ENCODE measurements around the gene ALPK3.
A peak's percentile ranks its signal among the peaks of the same experiment; 100 is the strongest.
"Not testable (repeated sequence)": the region's sequence is repeated elsewhere in the genome, so short reads cannot be mapped to it uniquely, and the experiment has no call there.

Gene ALPK3

GRCh38 chr15:84834229-84834955 is 17.2 kb downstream of the ALPK3 start:
- Histone ChIP-seq H3K4me1 (ENCODE audit: control insufficient read depth in 1 of 2, insufficient read depth in 2 of 2, low read length in 2 of 2) (peaks cover 0 to 33% of the 10 kb centered on the region in 2 donors), H3K27me3 (ENCODE audit: low read depth, low read length) (no peaks in the 10 kb centered on the region), H3K9me3 (ENCODE audit: control insufficient read depth in 1 of 2, low read length in 2 of 2) (no peaks in the 10 kb centered on the region), H3K36me3 (ENCODE audit: control insufficient read depth in 1 of 2, insufficient read depth in 2 of 2, low read length in 2 of 2) (peaks cover 0 to 8% of the 10 kb centered on the region in 2 donors), H3K4me3 (ENCODE audit: low read depth in 1 of 2, low read length in 2 of 2) (no peak overlapping the region), H3K27ac (ENCODE audit: low read length) (no peak overlapping the region)

DNA sequence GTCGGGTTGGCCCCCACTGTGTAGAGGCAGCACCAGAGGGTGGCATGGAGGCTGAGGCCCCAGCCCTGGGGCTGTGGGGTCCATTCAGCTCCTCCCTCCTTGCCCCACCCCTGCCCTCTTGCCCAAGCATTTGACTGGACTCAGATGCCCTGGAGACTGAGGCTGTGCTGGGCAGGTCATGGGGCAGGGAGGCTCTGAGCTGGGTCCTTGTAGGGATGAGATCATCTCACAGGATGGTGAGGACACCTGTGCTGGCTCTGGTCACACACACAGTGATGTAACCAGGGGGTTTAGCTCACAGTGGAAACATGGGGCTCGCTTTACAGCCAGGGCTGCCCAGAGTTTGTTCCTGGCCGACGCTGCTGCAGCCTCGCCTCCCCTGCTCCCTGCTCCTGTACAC is 17.8 kb downstream of the ALPK3 start:
- no peaks in the 10 kb centered on the region for H3K9me3 ChIP-seq (ENCODE audit: control insufficient read depth in 1 of 2, low read length in 2 of 2)

DNA sequence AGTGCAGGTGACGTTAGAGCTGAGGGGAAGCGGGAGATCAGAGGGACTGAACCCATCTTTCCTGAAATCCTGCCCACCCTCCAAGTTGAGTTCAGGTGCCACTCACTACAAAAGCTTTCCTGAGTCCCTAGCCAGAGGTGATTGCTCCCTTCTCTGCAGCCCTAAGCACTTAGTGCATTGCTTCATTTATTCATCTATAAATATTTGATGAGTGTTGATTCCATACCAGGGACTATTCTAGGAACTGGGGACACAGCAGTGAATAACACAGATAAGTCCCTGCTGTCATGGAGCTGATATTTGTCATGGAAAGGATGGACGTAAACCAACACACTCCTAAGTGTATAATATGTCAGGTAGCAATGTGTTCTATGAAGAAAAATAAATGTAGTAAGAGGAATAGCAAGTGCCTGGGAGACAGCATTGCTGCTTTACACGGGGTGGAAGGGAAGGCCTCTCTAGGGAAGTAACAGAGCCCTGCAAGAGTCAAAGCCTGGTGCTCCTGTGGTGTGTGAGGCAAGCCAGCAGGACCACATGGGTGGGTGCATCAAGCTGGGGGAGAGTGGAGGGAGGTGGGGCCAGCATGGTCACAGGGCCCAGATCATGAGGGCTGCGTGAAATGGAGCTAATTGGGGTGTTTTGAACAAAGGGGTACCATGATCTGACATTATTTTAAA is 18.6 kb downstream of the ALPK3 start:
- H3K27ac ChIP-seq (ENCODE audit: low read length): no peak overlapping the region
- H3K36me3 ChIP-seq (ENCODE audit: control insufficient read depth in 1 of 2, insufficient read depth in 2 of 2, low read length in 2 of 2): peaks cover 0 to 12% of the 10 kb centered on the region in 2 donors
- H3K27me3 ChIP-seq (ENCODE audit: low read depth, low read length): no peaks in the 10 kb centered on the region
- no peaks in the 10 kb centered on the region for H3K9me3 ChIP-seq (ENCODE audit: control insufficient read depth in 1 of 2, low read length in 2 of 2)
- peaks cover 0 to 46% of the 10 kb centered on the region in 2 donors for H3K4me1 ChIP-seq (ENCODE audit: control insufficient read depth in 1 of 2, insufficient read depth in 2 of 2, low read length in 2 of 2)
- H3K4me3 ChIP-seq (ENCODE audit: low read depth in 1 of 2, low read length in 2 of 2): no peak overlapping the region

More for the DNA sequence above, 17.8 kb downstream of the ALPK3 start:
- Histone ChIP-seq H3K36me3 (ENCODE audit: control insufficient read depth in 1 of 2, insufficient read depth in 2 of 2, low read length in 2 of 2) (peaks cover 0 to 11% of the 10 kb centered on the region in 2 donors), H3K4me1 (ENCODE audit: control insufficient read depth in 1 of 2, insufficient read depth in 2 of 2, low read length in 2 of 2) (peaks cover 0 to 38% of the 10 kb centered on the region in 2 donors), H3K27ac (ENCODE audit: low read length) (no peak overlapping the region), H3K27me3 (ENCODE audit: low read depth, low read length) (no peaks in the 10 kb centered on the region), H3K4me3 (ENCODE audit: low read depth in 1 of 2, low read length in 2 of 2) (no peak overlapping the region)

GRCh38 chr15:84836844-84837243 is 19.7 kb downstream of the ALPK3 start:
- Histone ChIP-seq H3K27ac (ENCODE audit: low read length) (no peak overlapping the region), H3K9me3 (ENCODE audit: control insufficient read depth in 1 of 2, low read length in 2 of 2) (no peaks in the 10 kb centered on the region), H3K36me3 (ENCODE audit: control insufficient read depth in 1 of 2, insufficient read depth in 2 of 2, low read length in 2 of 2) (peaks cover 0 to 12% of the 10 kb centered on the region in 2 donors), H3K4me3 (ENCODE audit: low read depth in 1 of 2, low read length in 2 of 2) (no peak overlapping the region), H3K27me3 (ENCODE audit: low read depth, low read length) (no peaks in the 10 kb centered on the region), H3K4me1 (ENCODE audit: control insufficient read depth in 1 of 2, insufficient read depth in 2 of 2, low read length in 2 of 2) (peaks cover 0 to 52% of the 10 kb centered on the region in 2 donors)

DNA sequence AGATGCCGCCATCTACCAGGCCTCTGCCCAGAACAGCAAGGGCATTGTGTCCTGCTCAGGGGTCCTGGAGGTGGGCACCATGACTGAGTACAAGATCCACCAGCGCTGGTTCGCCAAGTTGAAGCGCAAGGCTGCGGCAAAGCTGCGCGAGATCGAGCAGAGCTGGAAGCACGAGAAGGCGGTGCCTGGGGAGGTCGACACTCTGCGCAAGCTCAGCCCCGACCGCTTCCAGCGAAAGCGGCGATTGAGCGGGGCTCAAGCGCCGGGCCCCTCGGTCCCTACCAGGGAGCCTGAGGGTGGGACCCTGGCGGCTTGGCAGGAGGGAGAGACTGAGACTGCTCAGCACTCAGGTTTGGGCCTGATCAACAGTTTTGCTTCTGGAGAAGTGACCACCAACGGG is 22.6 kb downstream of the ALPK3 start:
- Histone ChIP-seq H3K4me1 (ENCODE audit: control insufficient read depth in 1 of 2, insufficient read depth in 2 of 2, low read length in 2 of 2) (peaks cover 0 to 36% of the 10 kb centered on the region in 2 donors), H3K27me3 (ENCODE audit: low read depth, low read length) (no peaks in the 10 kb centered on the region), H3K27ac (ENCODE audit: low read length) (peak overlapping the region; percentile 77)

GRCh38 chr15:84840255-84840654 is 23.1 kb downstream of the ALPK3 start:
- Histone ChIP-seq H3K27ac (ENCODE audit: low read length) (peak overlapping the region; percentile 77), H3K9me3 (ENCODE audit: control insufficient read depth in 1 of 2, low read length in 2 of 2) (no peaks in the 10 kb centered on the region), H3K36me3 (ENCODE audit: control insufficient read depth in 1 of 2, insufficient read depth in 2 of 2, low read length in 2 of 2) (peaks cover 0 to 12% of the 10 kb centered on the region in 2 donors), H3K4me3 (ENCODE audit: low read depth in 1 of 2, low read length in 2 of 2) (peak overlapping the region in 1 of 2 donors; percentile 28), H3K4me1 (ENCODE audit: control insufficient read depth in 1 of 2, insufficient read depth in 2 of 2, low read length in 2 of 2) (peaks cover 0 to 36% of the 10 kb centered on the region in 2 donors), H3K27me3 (ENCODE audit: low read depth, low read length) (no peaks in the 10 kb centered on the region)

More for the DNA sequence above, 22.6 kb downstream of the ALPK3 start:
- H3K36me3 ChIP-seq (ENCODE audit: control insufficient read depth in 1 of 2, insufficient read depth in 2 of 2, low read length in 2 of 2): peaks cover 0 to 12% of the 10 kb centered on the region in 2 donors
- no peaks in the 10 kb centered on the region for H3K9me3 ChIP-seq (ENCODE audit: control insufficient read depth in 1 of 2, low read length in 2 of 2)
- no peak overlapping the region for H3K4me3 ChIP-seq (ENCODE audit: low read depth in 1 of 2, low read length in 2 of 2)

- H3K36me3 ChIP-seq (ENCODE audit: control insufficient read depth in 1 of 2, insufficient read depth in 2 of 2, low read length in 2 of 2): peaks cover 0 to 12% of the 10 kb centered on the region in 2 donors
- no peaks in the 10 kb centered on the region for H3K9me3 ChIP-seq (ENCODE audit: control insufficient read depth in 1 of 2, low read length in 2 of 2)
- peaks cover 0 to 33% of the 10 kb centered on the region in 2 donors for H3K4me1 ChIP-seq (ENCODE audit: control insufficient read depth in 1 of 2, insufficient read depth in 2 of 2, low read length in 2 of 2)
- H3K4me3 ChIP-seq (ENCODE audit: low read depth in 1 of 2, low read length in 2 of 2): peak overlapping the region in 1 of 2 donors; percentile 28
- H3K27me3 ChIP-seq (ENCODE audit: low read depth, low read length): no peaks in the 10 kb centered on the region
- peak overlapping the region; percentile 77 for H3K27ac ChIP-seq (ENCODE audit: low read length)
These were observed 23.7 kb downstream of the ALPK3 start for GRCh38 chr15:84840741-84841429.

GRCh38 chr15:84842781-84843180 is 25.6 kb downstream of the ALPK3 start:
- Histone ChIP-seq H3K27ac (ENCODE audit: low read length) (no peak overlapping the region), H3K36me3 (ENCODE audit: control insufficient read depth in 1 of 2, insufficient read depth in 2 of 2, low read length in 2 of 2) (peaks cover 0 to 12% of the 10 kb centered on the region in 2 donors), H3K9me3 (ENCODE audit: control insufficient read depth in 1 of 2, low read length in 2 of 2) (peaks cover 0 to 6% of the 10 kb centered on the region in 2 donors), H3K4me3 (ENCODE audit: low read depth in 1 of 2, low read length in 2 of 2) (no peak overlapping the region), H3K4me1 (ENCODE audit: control insufficient read depth in 1 of 2, insufficient read depth in 2 of 2, low read length in 2 of 2) (peaks cover 0 to 29% of the 10 kb centered on the region in 2 donors), H3K27me3 (ENCODE audit: low read depth, low read length) (no peaks in the 10 kb centered on the region)

DNA sequence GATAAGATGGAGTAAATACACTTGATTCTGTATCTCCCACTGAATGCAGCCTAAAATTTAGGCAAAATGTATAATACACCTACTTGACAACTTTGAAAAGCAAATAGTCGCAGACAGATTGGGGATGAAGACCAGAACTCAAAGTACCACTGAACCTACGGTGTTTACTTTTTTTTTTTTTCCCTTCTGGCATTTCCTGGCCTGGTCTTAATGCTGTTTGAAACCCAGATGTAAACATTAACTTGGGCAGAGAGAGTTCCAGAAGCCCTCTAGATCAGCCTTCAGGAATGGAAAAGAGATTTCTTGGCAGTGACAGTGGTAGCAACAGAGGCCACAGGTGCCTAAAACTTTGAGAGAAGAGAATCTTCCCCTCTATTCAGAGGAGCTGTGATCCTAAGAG is 27.8 kb downstream of the ALPK3 start:
- Histone ChIP-seq H3K4me3 (ENCODE audit: low read depth in 1 of 2, low read length in 2 of 2) (no peak overlapping the region), H3K27ac (ENCODE audit: low read length) (peak overlapping the region; percentile 74), H3K4me1 (ENCODE audit: control insufficient read depth in 1 of 2, insufficient read depth in 2 of 2, low read length in 2 of 2) (peaks cover 0 to 20% of the 10 kb centered on the region in 2 donors), H3K36me3 (ENCODE audit: control insufficient read depth in 1 of 2, insufficient read depth in 2 of 2, low read length in 2 of 2) (peaks cover 0 to 1% of the 10 kb centered on the region in 2 donors), H3K27me3 (ENCODE audit: low read depth, low read length) (no peaks in the 10 kb centered on the region), H3K9me3 (ENCODE audit: control insufficient read depth in 1 of 2, low read length in 2 of 2) (peaks cover 0 to 6% of the 10 kb centered on the region in 2 donors)

GRCh38 chr15:84845631-84846030 is 28.5 kb downstream of the ALPK3 start:
- not testable (repeated sequence) for H3K9me3 ChIP-seq (ENCODE audit: control insufficient read depth in 1 of 2, low read length in 2 of 2); H3K4me3 ChIP-seq (ENCODE audit: low read depth in 1 of 2, low read length in 2 of 2); H3K27me3 ChIP-seq (ENCODE audit: low read depth, low read length); H3K36me3 ChIP-seq (ENCODE audit: control insufficient read depth in 1 of 2, insufficient read depth in 2 of 2, low read length in 2 of 2)
- Histone ChIP-seq H3K4me1 (ENCODE audit: control insufficient read depth in 1 of 2, insufficient read depth in 2 of 2, low read length in 2 of 2) (peaks cover 0 to 14% of the 10 kb centered on the region in 2 donors), H3K27ac (ENCODE audit: low read length) (peak overlapping the region; percentile 74)

DNA sequence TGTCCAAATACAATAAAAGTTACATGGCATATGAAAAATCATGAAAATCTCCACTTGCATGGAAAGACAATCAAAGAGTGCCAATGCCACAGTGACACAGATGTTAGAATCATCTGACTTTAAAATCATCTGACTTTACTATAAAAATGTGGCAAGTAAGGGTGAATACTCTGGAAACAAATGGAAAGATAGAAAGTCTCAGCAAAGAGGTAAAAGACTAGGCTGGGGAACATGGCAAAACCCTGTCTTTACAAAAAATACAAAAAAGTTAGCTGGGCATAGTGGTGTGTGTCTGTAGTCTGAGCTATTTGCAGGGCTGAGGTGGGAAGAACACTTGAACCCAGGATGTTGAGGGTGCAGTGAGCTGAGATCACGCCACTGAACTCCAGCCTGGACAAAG is 29.1 kb downstream of the ALPK3 start:
- Histone ChIP-seq H3K4me3 (ENCODE audit: low read depth in 1 of 2, low read length in 2 of 2) (no peak overlapping the region), H3K27me3 (ENCODE audit: low read depth, low read length) (no peaks in the 10 kb centered on the region), H3K9me3 (ENCODE audit: control insufficient read depth in 1 of 2, low read length in 2 of 2) (peaks cover 0 to 6% of the 10 kb centered on the region in 2 donors), H3K4me1 (ENCODE audit: control insufficient read depth in 1 of 2, insufficient read depth in 2 of 2, low read length in 2 of 2) (peaks cover 0 to 7% of the 10 kb centered on the region in 2 donors), H3K36me3 (ENCODE audit: control insufficient read depth in 1 of 2, insufficient read depth in 2 of 2, low read length in 2 of 2) (no peaks in the 10 kb centered on the region), H3K27ac (ENCODE audit: low read length) (no peak overlapping the region)
